HEK293T (cell line): ENCODE measurements around the gene PCDHGA6.

Experiments used
- FOXA1 ChIP-seq: fragments of 450-650 bp; IDR thresholded peaks from 2 replicates; pipeline ENCODE4 v1.6.1; 2016; ENCODE audit warnings: mild to moderate bottlenecking
- FOXM1 ChIP-seq: fragments of 450-650 bp; IDR thresholded peaks from 2 replicates; pipeline ENCODE4 v1.6.1; 2017; ENCODE audit warnings: mild to moderate bottlenecking, borderline replicate concordance
- L3MBTL2 ChIP-seq: fragments of 450-650 bp; conservative IDR thresholded peaks from 2 replicates; pipeline ENCODE4 v1.6.1; 2016; ENCODE audit warnings: mild to moderate bottlenecking
- SP1 ChIP-seq: fragments of 450-650 bp; IDR thresholded peaks from 2 replicates; pipeline ENCODE4 v1.6.1; 2017

- TF ChIP-seq FOXA1 (no peak), FOXM1 (no peak), L3MBTL2 (no peak), SP1 (no peak)
Measured at GRCh38 chr5:141345327-141345726, 28.4 kb upstream of the PCDHGA6 start.
